A673 (cell line): ENCODE measurements around the gene ESRRG. TPM values are rescaled to one million over a fixed set of nuclear protein-coding genes. Genes with fewer than 3 reads are reported as not detected.

ENCODE experiments used
- BruUV-seq: library from RNA; stranded (reverse); fragments of 400-500 nt; replicated peaks from 2 replicates; lab custom pipeline; 2021; lab: Mats Ljungman, UMichigan
- CTCF ChIA-PET: fragments of 300-600 bp; sonication (Branson Sonifier 250); formaldehyde crosslinking; loops from one replicate; lab custom pipeline; 2022; ENCODE audit warnings: antibody characterized with exemption; lab: Charles Lee
- POLR2A ChIA-PET: fragments of 300-600 bp; sonication (Branson Sonifier 250); formaldehyde crosslinking; loops from one replicate; lab custom pipeline; 2022; ENCODE audit warnings: antibody characterized with exemption; ENCODE audit not compliant: low non-redundant PET; lab: Charles Lee
- DNase-seq: peaks from one replicate; pipeline ENCODE4 v3.0.0-alpha.2; 2015; ENCODE audit warnings: low spot score
- H3K27ac ChIP-seq: fragments of 200-600 bp; sonication (generic); 2 replicates; pipeline ENCODE4 v1.5.1; 2016; ENCODE audit warnings: mixed run types, low read depth, mild to moderate bottlenecking, mixed read lengths, antibody characterized with exemption, low read length; ENCODE audit not compliant: poor library complexity, severe bottlenecking
- H3K27me3 ChIP-seq: fragments of 200-600 bp; sonication (generic); replicated peaks from 2 replicates; pipeline ENCODE4 v1.6.1; 2017; ENCODE audit warnings: mixed run types, low read depth, mild to moderate bottlenecking, mixed read lengths, antibody characterized with exemption, low read length; ENCODE audit not compliant: insufficient read depth, poor library complexity
- H3K36me3 ChIP-seq: fragments of 200-600 bp; sonication (generic); 2 replicates; pipeline ENCODE4 v1.6.1; 2016; ENCODE audit warnings: mixed run types, mild to moderate bottlenecking, mixed read lengths, antibody characterized with exemption, low read length; ENCODE audit not compliant: insufficient read depth, poor library complexity, severe bottlenecking
- H3K4me1 ChIP-seq: fragments of 200-600 bp; sonication (generic); 2 replicates; pipeline ENCODE4 v1.6.1; 2017; ENCODE audit warnings: mixed run types, mild to moderate bottlenecking, mixed read lengths, antibody characterized with exemption, low read length; ENCODE audit not compliant: insufficient read depth, poor library complexity, severe bottlenecking
- H3K4me3 ChIP-seq: fragments of 200-600 bp; sonication (generic); 2 replicates; pipeline ENCODE4 v1.5.1; 2016; ENCODE audit warnings: low read depth, mixed run types, mild to moderate bottlenecking, mixed read lengths, low read length; ENCODE audit not compliant: poor library complexity, severe bottlenecking
- H3K9me3 ChIP-seq: fragments of 200-600 bp; sonication (generic); 2 replicates; pipeline ENCODE4 v1.6.1; 2016; ENCODE audit warnings: mixed run types, low read depth, mild to moderate bottlenecking, mixed read lengths, antibody characterized with exemption, low read length; ENCODE audit not compliant: poor library complexity, severe bottlenecking
- CTCF ChIP-seq: fragments of 300-800, 200-600 bp; sonication (generic); conservative IDR thresholded peaks from 2 replicates; pipeline ENCODE4 v1.5.1; 2017; ENCODE audit warnings: low read depth, mild to moderate bottlenecking, antibody characterized with exemption, low read length, moderate library complexity, mixed read lengths
- EZH2 ChIP-seq: fragments of 200-600 bp; sonication (generic); IDR thresholded peaks from 2 replicates; pipeline ENCODE4 v1.6.1; 2017; ENCODE audit warnings: borderline replicate concordance, low read depth, mild to moderate bottlenecking, mixed read lengths, antibody characterized with exemption, low read length; ENCODE audit not compliant: poor library complexity, severe bottlenecking
- intact Hi-C: fragments of 100-400 bp; cut with micrococcal nuclease; formaldehyde crosslinking; loops from one replicate; pipeline ENCODE4 v1.10.0; 2022; ENCODE audit not compliant: unreplicated experiment
- total RNA-seq: library from RNA; stranded (reverse); gene quantifications from 2 replicates; pipeline ENCODE4 v1.2.3, GENCODE V29; 2021

The ESRRG gene
- total RNA-seq, 1 experiment from 2014 or later: not detected

- no peaks in the 10 kb centered on the region for H3K36me3 ChIP-seq
- no peaks in the 10 kb centered on the region for H3K9me3 ChIP-seq
- no peak overlapping the region for H3K27ac ChIP-seq
- H3K4me3 ChIP-seq: no peak overlapping the region
- no peak for TF ChIP-seq EZH2
- TF ChIP-seq CTCF: no peak
- no peaks in the 10 kb centered on the region for H3K4me1 ChIP-seq
- DNase-seq: no peak
- intact Hi-C loops: no loop called here
- CTCF ChIA-PET: no interaction called here
- peaks cover 28% of the 10 kb centered on the region for H3K27me3 ChIP-seq
- BruUV-seq: no TSS peak
- POLR2A ChIA-PET: interaction anchor here (0.7 kb wide), 1 partner anchor 1861 kb away, joined by 3 read pairs; no protein-coding TSS in a partner anchor
Measured at GRCh38 chr1:216500273-216500967, 222.8 kb downstream of the ESRRG start.

DNA sequence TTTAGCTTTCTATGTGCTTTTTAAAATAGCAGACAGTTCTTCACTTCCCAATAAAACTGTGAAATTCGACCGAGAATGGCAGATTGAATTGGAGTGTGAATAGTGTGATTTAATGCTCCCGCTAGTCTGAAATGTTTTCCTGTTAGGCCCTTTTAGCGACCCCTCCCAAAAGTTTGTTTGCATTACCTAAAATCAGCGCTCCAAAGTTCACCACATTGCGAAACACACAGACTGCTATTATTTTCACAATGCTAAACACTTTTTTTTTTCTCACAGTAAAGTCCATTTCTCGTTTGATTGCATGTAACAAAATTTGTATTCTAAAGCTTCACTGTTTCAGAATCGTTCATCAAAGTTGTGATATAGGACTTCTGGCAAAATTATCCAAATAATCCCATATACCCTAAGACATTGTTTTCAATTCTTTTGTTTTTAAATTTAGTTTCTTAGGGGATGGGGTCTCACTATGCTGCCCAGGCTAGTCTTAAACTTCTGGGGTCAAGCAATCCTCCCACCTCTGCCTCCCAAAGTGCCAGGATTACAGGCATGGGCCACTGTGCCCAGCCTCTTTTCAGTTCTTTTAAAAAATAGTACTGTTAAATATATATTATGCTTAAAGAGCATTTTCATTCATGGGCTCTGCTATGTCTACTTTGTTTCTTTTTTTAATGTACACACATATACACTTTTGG is 223.5 kb downstream of the ESRRG start:
- no peak for TF ChIP-seq EZH2
- TF ChIP-seq CTCF: no peak
- Histone ChIP-seq H3K27me3 (peaks cover 21% of the 10 kb centered on the region), H3K27ac (no peak overlapping the region), H3K4me1 (no peaks in the 10 kb centered on the region), H3K4me3 (no peak overlapping the region), H3K9me3 (no peaks in the 10 kb centered on the region), H3K36me3 (no peaks in the 10 kb centered on the region)
- no TSS peak for BruUV-seq
- DNase-seq: no peak
- intact Hi-C loops: no loop called here
- POLR2A ChIA-PET: no interaction called here
- CTCF ChIA-PET: no interaction called here

DNA sequence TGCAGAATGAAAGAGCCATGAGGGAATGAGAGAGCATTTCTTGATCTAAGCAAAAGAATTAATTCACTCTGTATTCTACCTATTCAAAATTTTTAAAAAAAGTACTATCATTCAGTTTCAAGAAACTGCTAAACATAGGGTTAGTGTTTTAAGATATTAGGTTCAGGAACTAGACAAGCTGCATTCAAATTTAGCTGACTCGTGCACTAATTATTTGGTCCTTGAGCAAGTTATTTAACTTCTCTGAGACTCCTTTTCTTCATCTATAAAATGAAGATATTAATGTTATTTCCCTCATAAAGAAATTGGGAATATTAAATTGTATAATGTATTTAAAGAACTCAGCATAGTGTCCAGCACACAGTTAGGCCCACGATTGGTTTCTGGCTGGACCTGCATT is 225.0 kb downstream of the ESRRG start:
- TF ChIP-seq CTCF (no peak), EZH2 (no peak)
- Histone ChIP-seq H3K4me3 (no peak overlapping the region), H3K36me3 (no peaks in the 10 kb centered on the region), H3K27ac (no peak overlapping the region), H3K27me3 (peaks cover 16% of the 10 kb centered on the region), H3K4me1 (no peaks in the 10 kb centered on the region), H3K9me3 (no peaks in the 10 kb centered on the region)
- intact Hi-C loops: no loop called here
- no TSS peak for BruUV-seq
- CTCF ChIA-PET: no interaction called here
- POLR2A ChIA-PET: no interaction called here
- DNase-seq: no peak
